Naive thymus-derived CD4-positive, alpha-beta T cell (primary cell): ENCODE measurements around the gene SLC2A4. TPM values are rescaled to one million over a fixed set of nuclear protein-coding genes. Genes with fewer than 3 reads are reported as not detected.

Experiments used
- ATAC-seq: fragments of 150-1000 bp; cut with Tn5 transposase; 2 replicates; pipeline ENCODE4 v1.10.0; 2021; ENCODE audit warnings: mild to moderate bottlenecking, moderate library complexity
- CTCF ChIA-PET: fragments of 350-600 bp; sonication (Branson Sonifier 250); formaldehyde crosslinking; loops from one replicate; lab custom pipeline; 2021; ENCODE audit warnings: antibody characterized with exemption; lab: Charles Lee
- POLR2A ChIA-PET: fragments of 350-600 bp; sonication (Branson Sonifier 250); formaldehyde crosslinking; loops from one replicate; lab custom pipeline; 2021; ENCODE audit warnings: antibody characterized with exemption, inconsistent platforms; lab: Charles Lee
- DNase-seq, 9 donors: peaks; one replicate each; pipeline versions ENCODE4 v3.0.0 to v3.0.0-alpha.2; 2020 to 2022; ENCODE audit warnings: mixed read lengths in 1 of 9
- H3K27ac ChIP-seq: one replicate; pipeline ENCODE4 v1.7.0; 2013; ENCODE audit warnings: mild to moderate bottlenecking, low read depth, low read length, moderate library complexity
- H3K27me3 ChIP-seq, 2 donors: one replicate each; pipeline ENCODE4 v1.7.0; 2013; ENCODE audit warnings: low read length in 2 of 2, mild to moderate bottlenecking in 2 of 2, moderate library complexity in 2 of 2; ENCODE audit not compliant: control insufficient read depth in 2 of 2, insufficient read depth in 2 of 2
- H3K36me3 ChIP-seq, 3 experiments: 1 replicate in 2 of 3; 2 replicates in 1 of 3; pipeline ENCODE4 v1.7.0; 2013; ENCODE audit warnings: low read length in 3 of 3, mild to moderate bottlenecking in 3 of 3, moderate library complexity in 1 of 3; ENCODE audit not compliant: insufficient read depth in 3 of 3, control insufficient read depth in 2 of 3
- H3K4me1 ChIP-seq, 2 donors: one replicate each; pipeline ENCODE4 v1.7.0; 2013; ENCODE audit warnings: low read length in 2 of 2, mild to moderate bottlenecking in 2 of 2, moderate library complexity in 1 of 2; ENCODE audit not compliant: control insufficient read depth in 2 of 2, insufficient read depth in 2 of 2
- H3K4me3 ChIP-seq: 2 replicates; pipeline ENCODE4 v1.7.0; 2013; ENCODE audit warnings: mild to moderate bottlenecking, low read length
- H3K9me3 ChIP-seq, 3 experiments: 1 replicate in 2 of 3; 2 replicates in 1 of 3; pipeline ENCODE4 v1.7.0; 2013; ENCODE audit warnings: low read length in 3 of 3; ENCODE audit not compliant: control insufficient read depth in 2 of 3
- H3K27ac Mint-ChIP-seq, 9 donors: one replicate each; pipeline ENCODE4 v1.8.0; 2020 to 2022; ENCODE audit warnings: mixed read lengths in 9 of 9, mild to moderate bottlenecking in 8 of 9, moderate library complexity in 5 of 9, inconsistent platforms in 2 of 9
- H3K27me3 Mint-ChIP-seq, 5 donors: one replicate each; pipeline ENCODE4 v1.8.0; 2021 to 2022; ENCODE audit warnings: mixed read lengths in 5 of 5, mild to moderate bottlenecking in 1 of 5
- H3K36me3 Mint-ChIP-seq, 5 donors: one replicate each; pipeline ENCODE4 v1.8.0; 2020 to 2022; ENCODE audit warnings: mixed read lengths in 5 of 5, mild to moderate bottlenecking in 3 of 5, inconsistent platforms in 1 of 5
- H3K4me1 Mint-ChIP-seq, 7 donors: one replicate each; pipeline ENCODE4 v1.8.0; 2020 to 2022; ENCODE audit warnings: mixed read lengths in 7 of 7, mild to moderate bottlenecking in 3 of 7, inconsistent platforms in 1 of 7
- H3K4me3 Mint-ChIP-seq, 10 donors: one replicate each; pipeline ENCODE4 v1.8.0; 2020 to 2022; ENCODE audit warnings: mild to moderate bottlenecking in 10 of 10, mixed read lengths in 10 of 10, moderate library complexity in 6 of 10, inconsistent platforms in 2 of 10
- H3K9me3 Mint-ChIP-seq, 11 donors: one replicate each; pipeline ENCODE4 v1.8.0; 2020 to 2022; ENCODE audit warnings: mixed read lengths in 11 of 11, mild to moderate bottlenecking in 4 of 11, inconsistent platforms in 1 of 11, moderate library complexity in 1 of 11
- intact Hi-C, 2 donors: fragments of 100-400 bp; cut with micrococcal nuclease; formaldehyde crosslinking; loops; one replicate each; pipeline ENCODE4 v1.15.1; 2023
- polyA plus RNA-seq, 2 donors: library from polyadenylated mRNA; unstranded; fragments of 300-500 nt; fragmentation: Illumina TruSeq; gene quantifications; one replicate each; pipeline ENCODE4 v1.2.3, GENCODE V29; 2021
- total RNA-seq, 6 experiments: library from RNA in 5 of 6; stranded (reverse) in 5 of 6; gene quantifications; 1 replicate in 5 of 6; 2 replicates in 1 of 6; pipeline ENCODE4 v1.2.3 and lab custom pipeline; 2021 to 2026

The SLC2A4 gene
- total and polyA plus RNA-seq, 7 experiments from 2014 or later, result not detected

DNA sequence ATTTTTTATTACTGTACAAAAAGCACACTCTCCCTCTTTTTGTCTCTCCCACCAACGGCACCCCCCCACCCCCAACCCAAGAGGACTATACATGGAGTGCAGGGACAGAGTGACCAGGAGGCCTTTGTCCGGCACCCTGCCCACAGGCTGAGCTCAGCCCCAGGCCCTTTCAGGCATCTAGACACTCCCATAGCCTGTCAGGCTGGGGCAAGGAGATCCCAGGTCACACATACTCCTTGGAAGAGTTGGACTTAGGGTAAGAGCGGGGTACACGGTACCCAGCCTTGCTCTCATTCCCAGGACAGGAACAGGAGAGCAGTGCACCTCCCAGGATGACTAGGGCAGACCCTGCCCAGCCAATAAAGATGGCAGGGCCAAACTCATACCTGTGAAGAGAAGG, 21.4 kb upstream of the SLC2A4 start:
- H3K27ac Mint-ChIP-seq, result peak overlapping the region in 7 of 9 donors; percentile 41 to 75 (median 58)
- ChIA-PET POLR2A (interaction anchor here (0.9 to 1.2 kb wide), 3 partner anchors 46 to 76 kb away, joined by 4 read pairs; partner anchors contain the start of gene ACAP1), CTCF (interaction anchor here (1.5 kb wide), 1 partner anchor 36 kb away, joined by 4 read pairs; no protein-coding TSS in a partner anchor)
- DNase-seq, result no peak
- H3K4me3 Mint-ChIP-seq, result peak overlapping the region in 9 of 10 donors; percentile 32 to 87 (median 68)
- peaks cover 0 to 36% (median 0%) of the 10 kb centered on the region in 3 experiments for H3K36me3 ChIP-seq
- H3K4me1 ChIP-seq, result peaks cover 13 to 19% of the 10 kb centered on the region in 2 donors
- peaks cover 0 to 2% (median 0%) of the 10 kb centered on the region in 11 donors for H3K9me3 Mint-ChIP-seq
- no peak overlapping the region for H3K4me3 ChIP-seq
- H3K4me1 Mint-ChIP-seq, result peaks cover 18 to 36% (median 28%) of the 10 kb centered on the region in 7 donors
- intact Hi-C loops, result no loop called here
- no peaks in the 10 kb centered on the region for H3K9me3 ChIP-seq
- H3K27me3 Mint-ChIP-seq, result peaks cover 0 to 30% (median 14%) of the 10 kb centered on the region in 5 donors
- no peaks in the 10 kb centered on the region for H3K27me3 ChIP-seq
- no peak for ATAC-seq
- H3K36me3 Mint-ChIP-seq, result peaks cover 0 to 13% (median 6%) of the 10 kb centered on the region in 5 donors
- H3K27ac ChIP-seq, result peak overlapping the region; percentile 68

DNA sequence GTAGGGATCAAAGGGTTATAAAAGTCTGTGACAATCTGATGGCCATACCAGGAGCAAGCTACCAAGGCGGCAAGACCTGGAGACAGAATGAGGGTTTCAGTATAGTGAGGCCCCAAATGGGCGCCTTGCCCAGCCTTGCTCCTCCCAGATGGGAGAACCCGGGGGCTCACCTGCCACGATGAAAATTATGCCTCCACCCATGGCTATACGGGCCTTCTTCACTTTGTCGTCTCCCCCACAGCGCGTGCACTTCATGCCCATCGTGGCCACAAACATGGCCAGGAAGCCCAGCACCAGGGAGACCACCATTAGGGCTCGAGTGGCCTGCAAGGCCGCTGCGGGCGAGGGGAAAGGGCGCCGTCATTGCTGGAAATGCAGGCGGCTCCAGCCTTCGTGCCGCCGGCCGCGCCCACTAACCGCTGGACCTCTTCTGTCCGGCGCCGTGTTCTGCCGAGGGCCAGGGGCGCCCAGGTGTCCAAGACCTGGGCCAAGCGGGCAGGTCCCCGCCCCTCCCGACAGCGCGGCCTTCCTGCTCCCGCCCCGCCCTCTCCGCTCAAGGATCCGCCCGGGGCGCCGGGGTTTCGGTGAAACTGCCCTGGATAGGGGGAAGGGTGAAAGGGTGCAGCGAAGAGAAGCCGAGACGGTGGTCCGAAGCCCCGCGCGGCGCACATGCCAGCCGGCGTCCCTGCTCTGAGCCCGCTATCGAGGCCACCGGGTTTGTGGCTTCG, 20.7 kb upstream of the SLC2A4 start:
- peaks cover 0 to 2% (median 0%) of the 10 kb centered on the region in 11 donors for H3K9me3 Mint-ChIP-seq
- H3K4me3 Mint-ChIP-seq, result peak overlapping the region; percentile 49 to 87 (median 73)
- H3K4me1 ChIP-seq, result peaks cover 13 to 19% of the 10 kb centered on the region in 2 donors
- H3K4me3 ChIP-seq, result peak overlapping the region; percentile 59
- peak in 1 of 9 donors; percentile 28 for DNase-seq
- H3K4me1 Mint-ChIP-seq, result peaks cover 18 to 36% (median 28%) of the 10 kb centered on the region in 7 donors
- intact Hi-C loops, result loop anchor here (1.0 kb wide), 2 partner anchors 9 to 20 kb away; partner anchors contain the start of genes ELP5 (in 1 of the 2) and SLC2A4 (in 1 of the 2)
- H3K27me3 ChIP-seq, result no peaks in the 10 kb centered on the region
- POLR2A ChIA-PET, result interaction anchor here (0.7 to 1.2 kb wide), 4 partner anchors 21 to 176 kb away, joined by 3 to 5 read pairs (median 4); partner anchors contain the start of gene ACAP1
- CTCF ChIA-PET, result interaction anchor here (0.6 kb wide), 1 partner anchor 670 kb away, joined by 3 read pairs; no protein-coding TSS in a partner anchor
- H3K36me3 Mint-ChIP-seq, result peaks cover 0 to 13% (median 6%) of the 10 kb centered on the region in 5 donors
- H3K36me3 ChIP-seq, result peaks cover 0 to 29% (median 0%) of the 10 kb centered on the region in 3 experiments
- peaks cover 0 to 30% (median 14%) of the 10 kb centered on the region in 5 donors for H3K27me3 Mint-ChIP-seq
- peak overlapping the region; percentile 68 for H3K27ac ChIP-seq
- ATAC-seq, result peak; percentile 63
- H3K27ac Mint-ChIP-seq, result peak overlapping the region in 7 of 9 donors; percentile 42 to 75 (median 68)
- H3K9me3 ChIP-seq, result no peaks in the 10 kb centered on the region

DNA sequence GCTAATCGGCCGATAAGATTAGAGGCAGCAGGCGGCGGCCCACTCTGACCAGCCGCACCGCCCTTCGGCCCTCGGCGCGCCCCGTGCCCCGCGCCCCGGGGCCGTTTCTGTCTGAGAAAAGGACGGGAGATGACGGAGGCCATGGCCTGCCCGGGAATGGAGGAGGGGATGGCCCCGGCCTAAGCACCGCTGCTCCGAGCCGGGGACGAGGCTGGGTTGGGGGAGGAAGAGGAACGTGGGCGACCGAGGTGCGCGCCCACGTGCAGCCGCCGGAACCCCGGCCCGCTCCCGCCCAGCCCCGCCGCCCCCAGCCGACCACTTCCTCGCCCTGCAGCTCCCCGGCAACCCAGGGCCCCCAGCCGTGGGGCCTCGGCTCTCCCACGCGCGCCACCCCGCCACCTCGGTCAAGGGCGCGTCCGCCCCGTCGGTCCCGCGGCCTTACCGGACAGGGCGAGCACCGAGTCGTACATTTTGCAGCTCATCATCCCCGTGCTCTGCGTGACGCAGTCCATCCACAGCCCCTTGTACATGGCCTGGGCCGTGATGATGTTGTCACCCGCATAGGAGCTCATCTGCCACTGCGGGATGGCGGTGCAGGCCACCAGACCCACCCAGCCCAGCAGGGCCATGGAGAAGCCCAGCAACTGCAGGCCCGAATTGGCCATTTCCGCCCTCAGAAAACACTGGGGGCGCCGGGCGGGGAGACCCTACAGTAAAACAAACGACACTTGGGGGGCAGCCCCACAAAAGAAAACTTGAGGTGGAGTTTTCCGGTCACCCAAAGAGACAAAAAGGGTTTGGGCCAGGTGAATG, 19.9 kb upstream of the SLC2A4 start:
- peaks cover 0 to 2% (median 0%) of the 10 kb centered on the region in 11 donors for H3K9me3 Mint-ChIP-seq
- H3K27ac ChIP-seq, result peak overlapping the region; percentile 68
- peak in 1 of 9 donors; percentile 34 for DNase-seq
- intact Hi-C loops, result loop anchor here (1.0 kb wide), 2 partner anchors 9 to 20 kb away; partner anchors contain the start of genes ELP5 (in 1 of the 2) and SLC2A4 (in 1 of the 2)
- CTCF ChIA-PET, result no interaction called here
- H3K4me1 ChIP-seq, result peaks cover 13 to 19% of the 10 kb centered on the region in 2 donors
- ATAC-seq, result peak; percentile 58
- H3K27me3 Mint-ChIP-seq, result peaks cover 0 to 32% (median 14%) of the 10 kb centered on the region in 5 donors
- peaks cover 0 to 22% (median 0%) of the 10 kb centered on the region in 3 experiments for H3K36me3 ChIP-seq
- H3K4me3 Mint-ChIP-seq, result peak overlapping the region; percentile 65 to 87 (median 76)
- POLR2A ChIA-PET, result interaction anchor here (0.7 to 1.2 kb wide), 4 partner anchors 21 to 175 kb away, joined by 3 to 5 read pairs (median 4); no protein-coding TSS in a partner anchor
- peaks cover 0 to 9% (median 2%) of the 10 kb centered on the region in 5 donors for H3K36me3 Mint-ChIP-seq
- H3K4me1 Mint-ChIP-seq, result peaks cover 18 to 32% (median 28%) of the 10 kb centered on the region in 7 donors
- H3K27me3 ChIP-seq, result no peaks in the 10 kb centered on the region
- H3K4me3 ChIP-seq, result peak overlapping the region; percentile 59
- peak overlapping the region in 8 of 9 donors; percentile 29 to 68 (median 54) for H3K27ac Mint-ChIP-seq
- no peaks in the 10 kb centered on the region for H3K9me3 ChIP-seq

DNA sequence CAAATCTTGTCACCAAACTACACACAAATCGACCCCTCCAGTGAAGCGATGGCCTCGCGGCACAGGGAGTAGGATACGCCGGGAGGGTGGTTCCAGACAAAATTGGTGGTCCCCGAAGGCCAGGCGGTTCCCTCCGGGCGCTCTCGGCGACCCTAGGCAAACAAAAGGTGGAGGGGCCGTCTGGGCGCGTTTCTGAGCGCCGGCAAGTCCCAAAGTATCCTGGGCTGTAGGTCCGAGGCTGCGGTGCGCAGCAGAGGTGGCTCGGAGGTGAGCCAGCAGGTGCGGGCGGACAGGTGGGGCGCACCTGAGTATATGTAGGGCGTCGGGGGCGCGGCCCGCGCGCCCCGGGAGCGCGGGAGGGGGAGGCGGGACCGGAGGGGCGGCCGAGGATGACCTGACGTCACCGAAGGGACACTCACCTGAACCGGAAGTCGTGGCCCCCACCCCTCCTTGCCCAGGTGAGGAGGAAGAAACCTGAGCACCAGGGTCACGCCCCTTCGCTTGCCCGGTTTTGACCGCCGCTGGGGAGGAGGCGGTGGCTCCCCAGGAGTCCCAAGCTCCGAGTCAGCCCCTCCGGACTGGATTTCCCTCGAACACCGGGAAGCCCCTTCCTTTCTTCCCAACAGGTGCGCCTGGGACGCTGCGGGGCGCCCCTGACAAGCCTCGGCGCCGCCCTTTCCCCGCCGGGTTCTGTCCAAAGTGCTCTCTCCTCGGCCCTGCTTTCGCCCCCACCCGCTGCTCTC, 19.2 kb upstream of the SLC2A4 start, which contains the start of gene CLDN7:
TSS of gene CLDN7 (minus strand) at position 287 of the 743 bp plus-strand sequence. CDS start 435 bp downstream, outside the sequence.
- no peak for DNase-seq
- POLR2A ChIA-PET, result interaction anchor here (1.2 kb wide), 2 partner anchors 34 to 46 kb away, joined by 3 to 4 read pairs; no protein-coding TSS in a partner anchor
- Histone ChIP-seq H3K9me3 (no peaks in the 10 kb centered on the region), H3K36me3 (peaks cover 0 to 14% (median 0%) of the 10 kb centered on the region in 3 experiments), H3K4me3 (peak within 1 kb of the TSS; percentile 59), H3K27ac (peak within 1 kb of the TSS; percentile 68), H3K27me3 (no peaks in the 10 kb centered on the region), H3K4me1 (peaks cover 13 to 19% of the 10 kb centered on the region in 2 donors)
- intact Hi-C loops, result no loop called here
- Mint-ChIP-seq H3K4me3 (peak within 1 kb of the TSS; percentile 71 to 90 (median 84)), H3K27ac (peak within 1 kb of the TSS; percentile 29 to 84 (median 70)), H3K9me3 (peaks cover 0 to 2% (median 0%) of the 10 kb centered on the region in 11 donors), H3K4me1 (peaks cover 18 to 32% (median 28%) of the 10 kb centered on the region in 7 donors), H3K27me3 (peaks cover 0 to 36% (median 15%) of the 10 kb centered on the region in 5 donors), H3K36me3 (peaks cover 0 to 5% (median 0%) of the 10 kb centered on the region in 5 donors)
- no peak for ATAC-seq
- CTCF ChIA-PET, result no interaction called here

DNA sequence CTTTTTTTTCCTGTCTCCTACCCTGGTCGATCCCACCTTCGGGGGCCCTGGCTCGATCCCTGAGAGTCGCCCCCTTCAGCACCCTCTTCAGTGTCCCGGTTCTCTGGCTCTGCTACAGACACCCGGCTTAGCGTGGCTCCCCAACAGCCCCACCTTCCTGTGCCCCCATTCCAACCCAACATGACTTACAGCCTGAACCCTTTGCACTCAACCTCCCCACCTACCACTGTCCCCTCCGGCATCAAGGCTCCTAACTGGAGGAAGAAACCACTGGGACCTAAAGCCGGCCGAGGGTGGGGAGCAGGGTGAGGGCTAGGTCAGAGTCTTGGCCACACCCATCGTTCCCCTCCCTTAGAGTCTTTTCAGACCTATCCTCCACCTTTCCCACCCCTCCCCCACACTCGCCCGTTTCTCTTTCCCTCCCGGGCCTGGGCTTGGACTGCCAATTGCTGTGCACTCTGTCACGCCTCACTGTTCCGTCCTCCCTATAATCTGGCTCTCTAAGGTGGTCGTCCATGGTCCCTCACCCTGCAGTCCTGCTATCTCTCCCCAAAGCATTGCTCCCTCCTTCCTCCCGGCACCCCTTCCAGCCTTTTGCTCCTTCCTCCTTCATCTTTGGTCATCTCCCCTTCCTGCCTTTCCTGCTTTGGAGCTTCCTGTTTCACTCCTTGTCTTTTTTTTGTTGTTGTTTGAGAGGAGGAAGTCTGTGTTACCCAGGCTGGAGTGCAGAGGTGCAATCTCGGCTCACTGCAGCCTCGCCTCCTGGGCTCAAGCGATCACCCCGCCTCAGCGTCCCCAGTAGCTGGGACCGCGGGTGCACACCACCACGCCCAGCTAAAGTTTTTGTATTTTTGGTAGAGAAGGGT, 18.4 kb upstream of the SLC2A4 start:
- peak overlapping the region; percentile 69 to 90 (median 84) for H3K4me3 Mint-ChIP-seq
- ATAC-seq, result peak; percentile 29
- Histone ChIP-seq H3K9me3 (no peaks in the 10 kb centered on the region), H3K4me1 (peaks cover 13 to 19% of the 10 kb centered on the region in 2 donors), H3K27ac (no peak overlapping the region), H3K4me3 (peak overlapping the region; percentile 39), H3K36me3 (peaks cover 0 to 11% (median 0%) of the 10 kb centered on the region in 3 experiments), H3K27me3 (no peaks in the 10 kb centered on the region)
- H3K27me3 Mint-ChIP-seq, result peaks cover 0 to 36% (median 15%) of the 10 kb centered on the region in 5 donors
- peaks cover 0 to 2% (median 0%) of the 10 kb centered on the region in 11 donors for H3K9me3 Mint-ChIP-seq
- peaks cover 0 to 5% (median 0%) of the 10 kb centered on the region in 5 donors for H3K36me3 Mint-ChIP-seq
- DNase-seq, result peak in 1 of 9 donors; percentile 26
- ChIA-PET POLR2A (interaction anchor here (0.6 to 1.2 kb wide), 5 partner anchors 11 to 320 kb away, joined by 3 to 4 read pairs (median 4); partner anchors contain the start of genes ACAP1 and MPDU1), CTCF (interaction anchor here (0.6 kb wide), 1 partner anchor 12 kb away, joined by 3 read pairs; no protein-coding TSS in a partner anchor)
- H3K27ac Mint-ChIP-seq, result peak overlapping the region; percentile 0 to 84 (median 70)
- H3K4me1 Mint-ChIP-seq, result peaks cover 18 to 32% (median 28%) of the 10 kb centered on the region in 7 donors
- intact Hi-C loops, result loop anchor here in 1 of 2 donors (1.0 kb wide), 1 partner anchor 25 kb away; no protein-coding TSS in a partner anchor
